ENCODE measurements around the gene LIX1.

DNA sequence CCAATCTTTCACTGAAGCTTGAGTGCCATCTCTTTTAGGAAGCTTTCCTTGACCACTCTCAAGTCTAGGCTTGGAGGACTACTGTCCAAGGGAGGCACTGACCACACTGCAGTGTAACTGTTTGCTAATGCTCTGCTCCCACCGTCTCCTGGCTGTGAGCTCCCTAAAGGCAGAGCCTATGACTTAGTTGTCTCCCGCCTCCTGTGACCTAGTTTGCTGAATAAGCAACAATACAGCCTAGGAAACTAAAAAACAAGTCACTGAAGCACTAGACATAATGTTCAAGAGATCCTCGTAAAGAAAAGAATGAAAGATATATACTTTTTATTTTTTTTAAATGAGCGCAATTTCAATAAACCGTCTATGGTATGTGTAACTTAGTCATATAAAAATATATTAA is 31.4 kb downstream of the LIX1 start:
- TF ChIP-seq, protein P1, sequence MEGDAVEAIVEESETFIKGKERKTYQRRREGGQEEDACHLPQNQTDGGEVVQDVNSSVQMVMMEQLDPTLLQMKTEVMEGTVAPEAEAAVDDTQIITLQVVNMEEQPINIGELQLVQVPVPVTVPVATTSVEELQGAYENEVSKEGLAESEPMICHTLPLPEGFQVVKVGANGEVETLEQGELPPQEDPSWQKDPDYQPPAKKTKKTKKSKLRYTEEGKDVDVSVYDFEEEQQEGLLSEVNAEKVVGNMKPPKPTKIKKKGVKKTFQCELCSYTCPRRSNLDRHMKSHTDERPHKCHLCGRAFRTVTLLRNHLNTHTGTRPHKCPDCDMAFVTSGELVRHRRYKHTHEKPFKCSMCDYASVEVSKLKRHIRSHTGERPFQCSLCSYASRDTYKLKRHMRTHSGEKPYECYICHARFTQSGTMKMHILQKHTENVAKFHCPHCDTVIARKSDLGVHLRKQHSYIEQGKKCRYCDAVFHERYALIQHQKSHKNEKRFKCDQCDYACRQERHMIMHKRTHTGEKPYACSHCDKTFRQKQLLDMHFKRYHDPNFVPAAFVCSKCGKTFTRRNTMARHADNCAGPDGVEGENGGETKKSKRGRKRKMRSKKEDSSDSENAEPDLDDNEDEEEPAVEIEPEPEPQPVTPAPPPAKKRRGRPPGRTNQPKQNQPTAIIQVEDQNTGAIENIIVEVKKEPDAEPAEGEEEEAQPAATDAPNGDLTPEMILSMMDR (IDR thresholded peaks at IDR 0.05): no peak
- TF ChIP-seq POLR2A (IDR thresholded peaks at IDR 0.05): no peak

All from prostate gland (tissue), 2 donors.